Endothelial cell of umbilical vein (primary cell): ENCODE measurements around the gene CXCL11. TPM values are rescaled to one million over a fixed set of nuclear protein-coding genes. Genes with fewer than 3 reads are reported as not detected.

ENCODE experiments used
- BruUV-seq: library from RNA; stranded (reverse); fragments of 400-500 nt; replicated peaks from 2 replicates; lab custom pipeline; 2021; lab: Mats Ljungman, UMichigan
- CTCF ChIA-PET: fragments of 300-600, 350-600 bp; sonication (Branson Sonifier 250); formaldehyde crosslinking; loops from one replicate; lab custom pipeline; 2021; ENCODE audit warnings: antibody characterized with exemption, inconsistent platforms; lab: Charles Lee
- POLR2A ChIA-PET: fragments of 300-600, 350-600 bp; sonication (Branson Sonifier 250); formaldehyde crosslinking; loops from one replicate; lab custom pipeline; 2021; ENCODE audit warnings: antibody characterized with exemption, inconsistent platforms; lab: Charles Lee
- DNase-seq: peaks from one replicate; pipeline ENCODE4 v3.0.0-alpha.2; 2011; ENCODE audit warnings: low read depth, low spot score
- FAIRE-seq: peaks from 2 replicates; lab custom pipeline; 2011; peaks lifted over from hg19 to GRCh38; lab: Jason Lieb, UNC
- H2AFZ ChIP-seq: 2 replicates; pipeline ENCODE4 v1.6.0; 2012; ENCODE audit warnings: low read depth, low read length, control low read depth, inconsistent platforms
- H3K27ac ChIP-seq: 2 replicates; pipeline ENCODE4 v1.5.1; 2011; ENCODE audit warnings: low read depth, mild to moderate bottlenecking, control low read depth, low read length, moderate library complexity; ENCODE audit not compliant: insufficient read depth
- H3K27me3 ChIP-seq, 2 experiments: 2 replicates each; pipeline versions ENCODE4 v1.6.0 to v1.6.1; 2011; ENCODE audit warnings: low read length in 2 of 2, mixed read lengths in 1 of 2; ENCODE audit not compliant: control insufficient read depth in 2 of 2, insufficient read depth in 2 of 2
- H3K36me3 ChIP-seq, 2 experiments: 2 replicates in 1 of 2; 3 replicates in 1 of 2; pipeline ENCODE4 v1.5.1; 2011; ENCODE audit warnings: low read length in 2 of 2, mild to moderate bottlenecking in 1 of 2, moderate library complexity in 1 of 2; ENCODE audit not compliant: control insufficient read depth in 2 of 2, insufficient read depth in 2 of 2; ENCODE audit errors: extremely low read depth in 1 of 2
- H3K4me1 ChIP-seq: 3 replicates; pipeline ENCODE4 v1.5.1; 2011; ENCODE audit warnings: mild to moderate bottlenecking, low read length; ENCODE audit not compliant: control insufficient read depth, insufficient read depth; ENCODE audit errors: extremely low read depth
- H3K4me2 ChIP-seq: 2 replicates; pipeline ENCODE4 v1.6.1; 2011; ENCODE audit warnings: low read length, control low read depth, mixed read lengths; ENCODE audit not compliant: insufficient read depth
- H3K4me3 ChIP-seq, 3 experiments: fragments of 200-600 bp in 1 of 3; sonication (generic), shearing (Covaris generic) in 1 of 3; replicated peaks in 1 of 3; 2 replicates each; pipeline ENCODE4 v1.5.1; 2011 to 2016; ENCODE audit warnings: control low read depth in 3 of 3, low read length in 3 of 3, mild to moderate bottlenecking in 2 of 3, inconsistent platforms in 1 of 3, low read depth in 1 of 3, moderate library complexity in 1 of 3; ENCODE audit not compliant: insufficient read depth in 1 of 3
- H3K79me2 ChIP-seq: 2 replicates; pipeline ENCODE4 v1.6.0; 2012; ENCODE audit warnings: low read length, inconsistent platforms; ENCODE audit not compliant: control insufficient read depth, insufficient read depth
- H3K9ac ChIP-seq: replicated peaks from 2 replicates; pipeline ENCODE3; 2011; ENCODE audit warnings: low read length, control low read depth; ENCODE audit not compliant: insufficient read depth; ENCODE audit errors: extremely low read depth
- H3K9me1 ChIP-seq: replicated peaks from 3 replicates; pipeline ENCODE4 v1.6.0; 2011; ENCODE audit warnings: mild to moderate bottlenecking, low read length; ENCODE audit not compliant: control insufficient read depth, insufficient read depth; ENCODE audit errors: extremely low read depth
- H3K9me3 ChIP-seq: replicated peaks from 2 replicates; pipeline ENCODE4 v1.5.1; 2012; ENCODE audit warnings: low read length, inconsistent platforms; ENCODE audit not compliant: control insufficient read depth, insufficient read depth
- H4K20me1 ChIP-seq: replicated peaks from 2 replicates; pipeline ENCODE3; 2011; ENCODE audit warnings: mild to moderate bottlenecking, low read length; ENCODE audit not compliant: control insufficient read depth, insufficient read depth; ENCODE audit errors: extremely low read depth
- CTCF ChIP-seq, 2 donors: IDR thresholded peaks; 1 replicate in 1 of 2; 2 replicates in 1 of 2; pipeline ENCODE4 v1.5.1; 2011; ENCODE audit warnings: low read length in 2 of 2, mild to moderate bottlenecking in 2 of 2, moderate library complexity in 2 of 2, control low read depth in 1 of 2, inconsistent platforms in 1 of 2, low read depth in 1 of 2; ENCODE audit not compliant: insufficient read depth in 1 of 2; ENCODE audit errors: extremely low read depth in 1 of 2
- MAX ChIP-seq: IDR thresholded peaks from 2 replicates; pipeline ENCODE4 v1.6.1; 2011; ENCODE audit not compliant: insufficient read depth, insufficient read length
- POLR2A ChIP-seq: IDR thresholded peaks from 2 replicates; pipeline ENCODE4 v1.6.1; 2012; ENCODE audit warnings: low read depth, mild to moderate bottlenecking, control low read depth, low read length
- POLR2AphosphoS5 ChIP-seq: IDR thresholded peaks from 2 replicates; pipeline ENCODE4 v1.6.1; 2012; ENCODE audit warnings: low read depth, mild to moderate bottlenecking, control low read depth, low read length, moderate library complexity; ENCODE audit not compliant: insufficient read depth
- dilution Hi-C: fragments of 300-500 bp; cut with MboI; formaldehyde crosslinking; loops from one replicate; pipeline ENCODE4 v1.15.0; 2019; ENCODE audit warnings: low sequenced_read_pairs; ENCODE audit not compliant: extremely low pct_ligation_motif_present
- intact Hi-C: fragments of 100-400 bp; cut with micrococcal nuclease; formaldehyde crosslinking; loops from one replicate; pipeline ENCODE4 v1.10.0; 2022
- polyA plus RNA-seq, 4 experiments: library from polyadenylated mRNA; depleted of rRNA in 3 of 4; stranded (reverse) in 3 of 4; unstranded in 1 of 4; fragments of >200 nt; gene quantifications; 2 replicates each; pipeline versions ENCODE4 v1.2.1 to v1.2.3, GENCODE V29; 2011 to 2012; ENCODE audit warnings: missing spikeins in 1 of 4
- total RNA-seq: library from RNA; stranded (reverse); gene quantifications from 2 replicates; pipeline ENCODE4 v1.2.3, GENCODE V29; 2021

Gene CXCL11
- total and polyA plus RNA-seq, 2 donors (not counting 3 experiments of a cell fraction or from before 2014, with no cell fraction given) = 0.91 to 1.1 TPM

- no peak for DNase-seq
- Histone ChIP-seq H3K9ac (no peak overlapping the region), H4K20me1 (no peaks in the 10 kb centered on the region), H3K4me2 (no peak overlapping the region), H3K9me3 (no peaks in the 10 kb centered on the region), H3K4me3 (no peak overlapping the region), H3K4me1 (peaks cover 5% of the 10 kb centered on the region), H3K79me2 (no peaks in the 10 kb centered on the region), H3K27me3 (peaks cover 0 to 3% of the 10 kb centered on the region in 2 experiments), H3K27ac (no peak overlapping the region), H3K36me3 (no peaks in the 10 kb centered on the region), H2AFZ (no peak overlapping the region), H3K9me1 (no peaks in the 10 kb centered on the region)
- no peak for FAIRE-seq
- dilution Hi-C loops = no loop called here
- ChIA-PET POLR2A (no interaction called here), CTCF (interaction anchor here (2.0 kb wide), 1 partner anchor 15 kb away, joined by 13 read pairs; no protein-coding TSS in a partner anchor)
- TF ChIP-seq POLR2A (no peak), POLR2AphosphoS5 (no peak)
- no TSS peak for BruUV-seq
- intact Hi-C loops = no loop called here
Measured at GRCh38 chr4:76011018-76011670, 24.7 kb downstream of the CXCL11 start.

GRCh38 chr4:76010576-76010975, 25.3 kb downstream of the CXCL11 start:
- no peak overlapping the region for H3K27ac ChIP-seq
- H3K27me3 ChIP-seq = peaks cover 0 to 3% of the 10 kb centered on the region in 2 experiments
- CTCF ChIA-PET = interaction anchor here (0.7 to 2.0 kb wide), 3 partner anchors 15 to 48 kb away, joined by 3 to 13 read pairs (median 3); no protein-coding TSS in a partner anchor
- TF ChIP-seq CTCF (IDR thresholded peaks at IDR 0.05; ENCODE audit: extremely low read depth in 1 of 2, insufficient read depth in 1 of 2, low read depth in 1 of 2, low read length in 2 of 2) = no peak
- TF ChIP-seq POLR2A = no peak
- TF ChIP-seq MAX = no peak
- TF ChIP-seq POLR2AphosphoS5 = no peak
- peaks cover 5% of the 10 kb centered on the region for H3K4me1 ChIP-seq
- dilution Hi-C loops (no loop called here), intact Hi-C loops (no loop called here)
- no peaks in the 10 kb centered on the region for H3K79me2 ChIP-seq
- H3K9me1 ChIP-seq = no peaks in the 10 kb centered on the region
- no peak overlapping the region for H3K9ac ChIP-seq
- H3K36me3 ChIP-seq = no peaks in the 10 kb centered on the region
- H3K4me3 ChIP-seq = no peak overlapping the region
- DNase-seq (no peak), FAIRE-seq (no peak)
- H4K20me1 ChIP-seq = no peaks in the 10 kb centered on the region
- no TSS peak for BruUV-seq
- POLR2A ChIA-PET = no interaction called here
- H3K4me2 ChIP-seq = no peak overlapping the region
- H3K9me3 ChIP-seq = no peaks in the 10 kb centered on the region
- no peak overlapping the region for H2AFZ ChIP-seq
